Peyer's patch (tissue), 4 donors: ENCODE data around the gene ATP8B4. TPM values are rescaled to one million over a fixed set of nuclear protein-coding genes. Genes with fewer than 3 reads are reported as not detected.

Source experiments
- DNase-seq, 3 donors: peaks; one replicate each; pipeline ENCODE4 v3.0.0-alpha.2; 2017 to 2019
- H3K27ac ChIP-seq, 4 donors: fragments of 200-600 bp; sonication (generic); one replicate each; pipeline ENCODE4 v1.5.1; 2016 to 2019
- H3K27me3 ChIP-seq, 2 donors: fragments of 200-600 bp; sonication (generic); one replicate each; pipeline ENCODE4 v1.5.1; 2019
- H3K36me3 ChIP-seq, 3 donors: fragments of 200-600 bp; sonication (generic); one replicate each; pipeline ENCODE4 v1.5.1; 2016 to 2019
- H3K4me1 ChIP-seq, 4 donors: fragments of 200-600 bp; sonication (generic); one replicate each; pipeline ENCODE4 v1.5.1; 2016 to 2019
- H3K4me3 ChIP-seq, 4 donors: fragments of 200-600 bp; sonication (generic); 1 replicate in 3 of 4; 2 replicates in 1 of 4; pipeline ENCODE4 v1.5.1; 2016 to 2019; ENCODE audit warnings: mild to moderate bottlenecking in 1 of 4
- H3K9me3 ChIP-seq, 4 donors: fragments of 200-600 bp; sonication (generic); one replicate each; pipeline ENCODE4 v1.5.1; 2016 to 2019; ENCODE audit warnings: mild to moderate bottlenecking in 1 of 4
- POLR2A ChIP-seq, 2 donors: fragments of 450-650 bp; IDR thresholded peaks; one replicate each; pipeline ENCODE4 v1.5.1; 2017; ENCODE audit warnings: antibody characterized with exemption in 2 of 2, mild to moderate bottlenecking in 2 of 2, moderate library complexity in 2 of 2
- total RNA-seq, 4 donors: library from RNA; depleted of rRNA; stranded (reverse); fragments of >200 nt; gene quantifications; one replicate each; pipeline ENCODE4 v1.1.0, GENCODE V29; 2016
- TF ChIP-seq, protein P1 (sequence below), 6 experiments: fragments of 450-650 bp in 4 of 6; fragments of 200-600 bp in 2 of 6; sonication (generic) in 1 of 6; IDR thresholded peaks; one replicate each; pipeline ENCODE4 v1.5.1; 2017 to 2019; ENCODE audit warnings: antibody characterized with exemption in 6 of 6, mild to moderate bottlenecking in 3 of 6, moderate library complexity in 1 of 6

Gene ATP8B4
- 10 to 100 TPM in 2 of 4 donors, 1 to 10 TPM in 2; 1.4 to 13.2 (median 8.7) TPM for total RNA-seq

DNA sequence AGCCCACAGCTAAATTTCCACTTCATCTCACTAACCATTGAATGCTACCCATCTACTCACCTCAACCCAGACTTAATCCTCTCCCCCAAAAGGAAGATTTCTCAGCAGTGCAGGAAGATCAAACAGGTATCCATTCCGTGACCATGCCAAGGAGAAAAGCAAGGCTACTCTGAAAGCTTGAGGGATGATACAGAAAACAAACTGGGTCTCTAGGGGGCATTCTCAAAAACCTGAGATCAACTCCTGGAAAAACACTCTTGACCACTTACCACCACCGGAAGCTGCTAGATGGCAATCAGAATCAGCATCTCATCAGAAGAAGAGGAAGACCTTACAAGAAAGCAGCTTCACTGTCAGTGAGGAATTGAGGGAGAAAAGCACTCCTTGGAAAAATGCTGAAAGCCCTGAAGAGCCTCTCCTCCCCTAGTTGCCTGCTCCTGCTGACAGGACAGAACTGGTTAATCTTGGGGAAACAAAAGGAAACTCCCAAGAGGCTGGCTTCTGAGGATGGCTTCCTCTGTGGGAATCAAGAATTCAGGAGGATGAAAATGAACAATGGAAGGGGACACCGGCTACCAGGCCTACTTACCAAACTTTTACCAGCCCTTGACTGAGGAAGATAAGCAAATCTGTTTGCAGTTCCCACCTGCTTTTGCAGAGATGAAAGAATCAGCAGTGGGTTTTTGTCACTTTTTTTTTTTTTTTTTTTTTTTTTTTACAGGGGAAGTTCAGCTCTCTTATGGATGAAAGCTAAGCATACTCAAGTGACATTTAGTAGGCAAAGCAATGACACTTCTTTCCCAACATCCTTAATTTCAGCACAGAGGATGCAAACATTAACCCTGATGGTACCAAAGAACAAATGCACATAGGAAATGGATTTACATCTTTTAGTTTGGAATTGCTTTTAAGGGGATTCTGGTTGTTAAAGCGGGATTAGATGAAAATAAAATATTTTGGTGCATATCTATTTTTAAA lies at the start of gene ATP8B4:
TSS of gene ATP8B4 (minus strand) at position 171 of the 978 bp plus-strand sequence. CDS start 12,267 bp downstream, outside the sequence.
- H3K4me3 ChIP-seq = no peak within 1 kb of the TSS
- H3K9me3 ChIP-seq = peaks cover 0 to 3% (median 0%) of the 10 kb centered on the region in 4 donors
- H3K4me1 ChIP-seq = no peaks in the 10 kb centered on the region
- H3K27ac ChIP-seq = peak within 1 kb of the TSS in 1 of 4 donors; percentile 15
- no peak for DNase-seq
- no peaks in the 10 kb centered on the region for H3K36me3 ChIP-seq
- no peaks in the 10 kb centered on the region for H3K27me3 ChIP-seq
- no peak for TF ChIP-seq POLR2A (IDR thresholded peaks at IDR 0.05)
- TF ChIP-seq, protein P1, sequence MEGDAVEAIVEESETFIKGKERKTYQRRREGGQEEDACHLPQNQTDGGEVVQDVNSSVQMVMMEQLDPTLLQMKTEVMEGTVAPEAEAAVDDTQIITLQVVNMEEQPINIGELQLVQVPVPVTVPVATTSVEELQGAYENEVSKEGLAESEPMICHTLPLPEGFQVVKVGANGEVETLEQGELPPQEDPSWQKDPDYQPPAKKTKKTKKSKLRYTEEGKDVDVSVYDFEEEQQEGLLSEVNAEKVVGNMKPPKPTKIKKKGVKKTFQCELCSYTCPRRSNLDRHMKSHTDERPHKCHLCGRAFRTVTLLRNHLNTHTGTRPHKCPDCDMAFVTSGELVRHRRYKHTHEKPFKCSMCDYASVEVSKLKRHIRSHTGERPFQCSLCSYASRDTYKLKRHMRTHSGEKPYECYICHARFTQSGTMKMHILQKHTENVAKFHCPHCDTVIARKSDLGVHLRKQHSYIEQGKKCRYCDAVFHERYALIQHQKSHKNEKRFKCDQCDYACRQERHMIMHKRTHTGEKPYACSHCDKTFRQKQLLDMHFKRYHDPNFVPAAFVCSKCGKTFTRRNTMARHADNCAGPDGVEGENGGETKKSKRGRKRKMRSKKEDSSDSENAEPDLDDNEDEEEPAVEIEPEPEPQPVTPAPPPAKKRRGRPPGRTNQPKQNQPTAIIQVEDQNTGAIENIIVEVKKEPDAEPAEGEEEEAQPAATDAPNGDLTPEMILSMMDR (IDR thresholded peaks at IDR 0.05) = no peak

- H3K27ac ChIP-seq = no peak overlapping the region
- H3K36me3 ChIP-seq = no peaks in the 10 kb centered on the region
- no peaks in the 10 kb centered on the region for H3K4me1 ChIP-seq
- H3K27me3 ChIP-seq = no peaks in the 10 kb centered on the region
- TF ChIP-seq, protein P1 (IDR thresholded peaks at IDR 0.05) = no peak
- no peak for TF ChIP-seq POLR2A (IDR thresholded peaks at IDR 0.05)
- no peak for DNase-seq
- no peak overlapping the region for H3K4me3 ChIP-seq
- no peaks in the 10 kb centered on the region for H3K9me3 ChIP-seq
Measured at GRCh38 chr15:50168379-50168778, 49.3 kb upstream of the ATP8B4 start.

GRCh38 chr15:50167110-50167509 lies 48.1 kb upstream of the ATP8B4 start:
- Histone ChIP-seq H3K27me3 (no peaks in the 10 kb centered on the region), H3K4me1 (no peaks in the 10 kb centered on the region), H3K9me3 (no peaks in the 10 kb centered on the region), H3K4me3 (no peak overlapping the region), H3K27ac (no peak overlapping the region), H3K36me3 (no peaks in the 10 kb centered on the region)
- no peak for TF ChIP-seq POLR2A (IDR thresholded peaks at IDR 0.05)
- TF ChIP-seq, protein P1 (IDR thresholded peaks at IDR 0.05) = no peak
- DNase-seq = no peak

- Histone ChIP-seq H3K9me3 (no peaks in the 10 kb centered on the region), H3K27me3 (no peaks in the 10 kb centered on the region), H3K4me1 (no peaks in the 10 kb centered on the region), H3K27ac (no peak overlapping the region), H3K36me3 (no peaks in the 10 kb centered on the region), H3K4me3 (no peak overlapping the region)
- TF ChIP-seq, protein P1 (IDR thresholded peaks at IDR 0.05) = no peak
- TF ChIP-seq POLR2A (IDR thresholded peaks at IDR 0.05) = no peak
- DNase-seq = no peak
Measured at GRCh38 chr15:50166216-50166615, 47.2 kb upstream of the ATP8B4 start.

- no peak for DNase-seq
- H3K27ac ChIP-seq = no peak overlapping the region
- no peaks in the 10 kb centered on the region for H3K36me3 ChIP-seq
- no peaks in the 10 kb centered on the region for H3K9me3 ChIP-seq
- TF ChIP-seq POLR2A (IDR thresholded peaks at IDR 0.05) = no peak
- TF ChIP-seq, protein P1 (IDR thresholded peaks at IDR 0.05) = no peak
- no peak overlapping the region for H3K4me3 ChIP-seq
- H3K4me1 ChIP-seq = no peaks in the 10 kb centered on the region
- H3K27me3 ChIP-seq = no peaks in the 10 kb centered on the region
Measured at GRCh38 chr15:50164458-50164857, 45.4 kb upstream of the ATP8B4 start.
